Measurements from ENCODE around the gene FAM240B.

The FAM240B gene

DNA sequence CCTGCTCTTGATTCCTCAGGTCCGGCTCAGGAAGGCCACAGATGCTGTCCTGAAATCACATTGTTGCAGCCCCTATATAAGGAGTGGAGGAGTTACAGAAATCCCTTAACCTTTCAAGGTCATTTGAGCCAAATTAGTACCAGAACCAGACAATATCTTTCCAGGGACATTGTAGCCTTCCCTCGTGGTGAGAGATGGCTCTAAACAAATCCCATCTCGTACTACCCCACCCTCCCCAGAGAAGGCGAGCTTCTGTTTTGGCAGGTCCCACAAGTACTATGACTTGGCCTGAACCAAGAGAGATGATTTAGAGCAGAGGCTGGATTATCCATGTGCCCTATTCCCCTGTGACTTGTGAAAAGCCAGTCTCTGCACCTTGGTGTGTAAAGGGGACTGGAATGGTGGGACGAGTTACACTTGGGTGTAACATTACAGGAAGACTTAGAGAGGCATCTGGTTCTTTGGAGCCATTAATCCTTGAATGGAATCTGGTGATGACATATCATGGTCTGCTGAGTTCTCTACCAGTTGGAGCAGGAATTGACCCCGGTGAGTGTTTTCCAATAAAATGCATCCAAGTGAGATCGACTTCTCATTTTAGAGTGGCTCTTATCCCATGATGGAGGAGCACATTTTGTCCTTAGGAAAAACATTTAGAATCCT, at the start of gene FAM240B:
Gene FAM240B (minus strand): TSS at position 51 of the 663 bp plus-strand sequence. CDS start 16,134 bp downstream, outside the sequence.
- Histone ChIP-seq H3K36me3 (replicated peaks; ENCODE audit: low read depth, low read length) (no peaks in the 10 kb centered on the region), H3K4me3 (ENCODE audit: low read length) (no peak within 1 kb of the TSS), H3K9me3 (ENCODE audit: insufficient read depth, low read length) (no peaks in the 10 kb centered on the region), H3K27me3 (ENCODE audit: low read depth, low read length) (no peaks in the 10 kb centered on the region), H3K4me2 (ENCODE audit: low read length) (no peak within 1 kb of the TSS), H3K4me1 (ENCODE audit: low read length) (no peaks in the 10 kb centered on the region), H3K27ac (ENCODE audit: low read length) (no peak within 1 kb of the TSS), H3K9ac (ENCODE audit: low read length) (no peak within 1 kb of the TSS), H2AFZ (ENCODE audit: low read depth, low read length) (no peak within 1 kb of the TSS), H4K20me1 (ENCODE audit: insufficient read depth, low read length) (no peaks in the 10 kb centered on the region), H3K79me2 (ENCODE audit: low read length) (no peaks in the 10 kb centered on the region)
- no peak for TF ChIP-seq CTCF (IDR thresholded peaks at IDR 0.05; ENCODE audit: low read depth, low read length)
- TF ChIP-seq EZH2phosphoT487 (IDR thresholded peaks at IDR 0.05; ENCODE audit: low read depth): no peak

GRCh38 chr9:38768351-38768761, 48.4 kb upstream of the FAM240B start:
- Histone ChIP-seq H2AFZ (ENCODE audit: low read depth, low read length) (no peak overlapping the region), H3K4me3 (ENCODE audit: low read length) (no peak overlapping the region), H3K9me3 (ENCODE audit: insufficient read depth, low read length) (no peaks in the 10 kb centered on the region), H3K27ac (ENCODE audit: low read length) (no peak overlapping the region), H3K4me1 (ENCODE audit: low read length) (no peaks in the 10 kb centered on the region), H3K79me2 (ENCODE audit: low read length) (no peaks in the 10 kb centered on the region), H3K4me2 (ENCODE audit: low read length) (no peak overlapping the region), H3K36me3 (replicated peaks; ENCODE audit: low read depth, low read length) (no peaks in the 10 kb centered on the region), H3K9ac (ENCODE audit: low read length) (no peak overlapping the region), H4K20me1 (ENCODE audit: insufficient read depth, low read length) (no peaks in the 10 kb centered on the region), H3K27me3 (ENCODE audit: low read depth, low read length) (no peaks in the 10 kb centered on the region)
- TF ChIP-seq EZH2phosphoT487 (IDR thresholded peaks at IDR 0.05; ENCODE audit: low read depth) (no peak), CTCF (IDR thresholded peaks at IDR 0.05; ENCODE audit: low read depth, low read length) (no peak)

- Histone ChIP-seq H3K9ac (ENCODE audit: low read length) (no peak overlapping the region), H3K79me2 (ENCODE audit: low read length) (no peaks in the 10 kb centered on the region), H3K4me2 (ENCODE audit: low read length) (no peak overlapping the region), H3K9me3 (ENCODE audit: insufficient read depth, low read length) (no peaks in the 10 kb centered on the region), H3K27me3 (ENCODE audit: low read depth, low read length) (no peaks in the 10 kb centered on the region), H3K4me3 (ENCODE audit: low read length) (no peak overlapping the region), H2AFZ (ENCODE audit: low read depth, low read length) (no peak overlapping the region), H4K20me1 (ENCODE audit: insufficient read depth, low read length) (no peaks in the 10 kb centered on the region), H3K4me1 (ENCODE audit: low read length) (no peaks in the 10 kb centered on the region), H3K27ac (ENCODE audit: low read length) (no peak overlapping the region), H3K36me3 (replicated peaks; ENCODE audit: low read depth, low read length) (no peaks in the 10 kb centered on the region)
- TF ChIP-seq EZH2phosphoT487 (IDR thresholded peaks at IDR 0.05; ENCODE audit: low read depth): no peak
- TF ChIP-seq CTCF (IDR thresholded peaks at IDR 0.05; ENCODE audit: low read depth, low read length): no peak
These were observed 45.2 kb upstream of the FAM240B start for GRCh38 chr9:38765101-38765500.

GRCh38 chr9:38761999-38762398, 42.1 kb upstream of the FAM240B start:
- H3K4me3 ChIP-seq (ENCODE audit: low read length): no peak overlapping the region
- H3K27ac ChIP-seq (ENCODE audit: low read length): no peak overlapping the region
- H3K9ac ChIP-seq (ENCODE audit: low read length): no peak overlapping the region

More at GRCh38 chr9:38761999-38762398, 42.1 kb upstream of the FAM240B start:
- no peaks in the 10 kb centered on the region for H3K9me3 ChIP-seq (ENCODE audit: insufficient read depth, low read length)
- H4K20me1 ChIP-seq (ENCODE audit: insufficient read depth, low read length): no peaks in the 10 kb centered on the region
- no peaks in the 10 kb centered on the region for H3K27me3 ChIP-seq (ENCODE audit: low read depth, low read length)
- H3K79me2 ChIP-seq (ENCODE audit: low read length): no peaks in the 10 kb centered on the region
- H3K4me1 ChIP-seq (ENCODE audit: low read length): no peaks in the 10 kb centered on the region
- no peak overlapping the region for H3K4me2 ChIP-seq (ENCODE audit: low read length)
- no peaks in the 10 kb centered on the region for H3K36me3 ChIP-seq (replicated peaks; ENCODE audit: low read depth, low read length)
- TF ChIP-seq CTCF (IDR thresholded peaks at IDR 0.05; ENCODE audit: low read depth, low read length): no peak
- no peak for TF ChIP-seq EZH2phosphoT487 (IDR thresholded peaks at IDR 0.05; ENCODE audit: low read depth)
- H2AFZ ChIP-seq (ENCODE audit: low read depth, low read length): no peak overlapping the region

Measured in OCI-LY3 (cell line).